Measurements from ENCODE around the gene KCNS3.

Gene KCNS3

DNA sequence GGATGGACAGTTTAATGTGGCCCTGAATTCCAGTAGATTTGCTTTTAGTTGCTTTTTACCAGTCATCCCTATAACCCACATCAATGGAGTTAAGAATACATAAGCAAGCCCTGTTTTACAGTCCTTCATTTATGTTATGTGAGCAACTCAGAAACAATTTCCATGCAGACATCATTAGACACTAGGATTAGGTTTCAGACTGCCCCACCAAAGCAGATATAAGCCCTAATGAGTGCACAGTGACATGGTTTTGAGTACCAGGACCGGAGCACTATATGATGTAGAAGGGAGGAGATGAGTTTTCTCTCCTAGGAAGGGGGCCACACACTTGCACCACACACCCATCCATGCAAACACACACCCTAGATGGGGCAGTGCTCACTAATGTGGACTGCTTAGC, 15.5 kb downstream of the KCNS3 start:
- Histone ChIP-seq H3K27ac (ENCODE audit: low read depth, low read length) (no peak overlapping the region), H2AFZ (ENCODE audit: low read depth, low read length, severe bottlenecking) (no peak overlapping the region), H3K4me3 (ENCODE audit: insufficient read depth, low read length, poor library complexity, severe bottlenecking) (no peak overlapping the region), H4K20me1 (ENCODE audit: low read depth, low read length) (no peaks in the 10 kb centered on the region), H3K9me3 (ENCODE audit: insufficient read depth, low read length) (no peaks in the 10 kb centered on the region), H3K9me2 (replicated peaks; ENCODE audit: insufficient read depth, low read length) (no peaks in the 10 kb centered on the region), H3K9ac (ENCODE audit: low read length) (no peak overlapping the region), H3K36me3 (ENCODE audit: low read length) (no peaks in the 10 kb centered on the region), H3K79me2 (ENCODE audit: insufficient read depth, low read length) (no peaks in the 10 kb centered on the region), H3F3A (ENCODE audit: insufficient read depth) (no peaks in the 10 kb centered on the region), H3K4me2 (ENCODE audit: low read depth, low read length, poor library complexity, severe bottlenecking) (no peak overlapping the region), H3K27me3 (ENCODE audit: low read length) (no peaks in the 10 kb centered on the region)
- TF ChIP-seq, protein P1, sequence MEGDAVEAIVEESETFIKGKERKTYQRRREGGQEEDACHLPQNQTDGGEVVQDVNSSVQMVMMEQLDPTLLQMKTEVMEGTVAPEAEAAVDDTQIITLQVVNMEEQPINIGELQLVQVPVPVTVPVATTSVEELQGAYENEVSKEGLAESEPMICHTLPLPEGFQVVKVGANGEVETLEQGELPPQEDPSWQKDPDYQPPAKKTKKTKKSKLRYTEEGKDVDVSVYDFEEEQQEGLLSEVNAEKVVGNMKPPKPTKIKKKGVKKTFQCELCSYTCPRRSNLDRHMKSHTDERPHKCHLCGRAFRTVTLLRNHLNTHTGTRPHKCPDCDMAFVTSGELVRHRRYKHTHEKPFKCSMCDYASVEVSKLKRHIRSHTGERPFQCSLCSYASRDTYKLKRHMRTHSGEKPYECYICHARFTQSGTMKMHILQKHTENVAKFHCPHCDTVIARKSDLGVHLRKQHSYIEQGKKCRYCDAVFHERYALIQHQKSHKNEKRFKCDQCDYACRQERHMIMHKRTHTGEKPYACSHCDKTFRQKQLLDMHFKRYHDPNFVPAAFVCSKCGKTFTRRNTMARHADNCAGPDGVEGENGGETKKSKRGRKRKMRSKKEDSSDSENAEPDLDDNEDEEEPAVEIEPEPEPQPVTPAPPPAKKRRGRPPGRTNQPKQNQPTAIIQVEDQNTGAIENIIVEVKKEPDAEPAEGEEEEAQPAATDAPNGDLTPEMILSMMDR (IDR thresholded peaks at IDR 0.05; ENCODE audit: insufficient read depth, low read length, poor library complexity, severe bottlenecking): no peak
- TF ChIP-seq EZH2phosphoT487 (conservative IDR thresholded peaks at IDR 0.05; ENCODE audit: low read length): no peak

DNA sequence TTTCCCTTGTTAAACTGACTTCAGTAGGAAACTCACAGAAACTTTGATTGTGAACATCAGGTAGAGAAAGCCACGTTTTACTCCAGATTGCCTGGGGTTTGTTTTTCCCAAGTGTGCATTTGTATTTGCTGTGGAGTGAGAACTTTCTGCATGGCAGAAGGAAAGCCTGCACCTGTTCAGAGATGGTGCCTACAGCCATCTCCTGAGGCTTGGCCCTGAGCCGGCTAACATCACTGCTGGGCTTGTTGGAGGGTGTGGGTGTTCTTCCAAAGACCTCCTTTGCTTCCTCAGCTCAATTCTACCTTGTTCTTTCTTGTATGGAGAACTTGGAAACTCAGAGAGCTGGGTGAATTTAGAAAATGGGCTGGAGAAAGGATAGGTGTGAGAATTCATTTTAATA, 16.1 kb downstream of the KCNS3 start:
- no peaks in the 10 kb centered on the region for H3F3A ChIP-seq (ENCODE audit: insufficient read depth)
- H3K9me3 ChIP-seq (ENCODE audit: insufficient read depth, low read length): no peaks in the 10 kb centered on the region
- H2AFZ ChIP-seq (ENCODE audit: low read depth, low read length, severe bottlenecking): no peak overlapping the region
- no peak overlapping the region for H3K27ac ChIP-seq (ENCODE audit: low read depth, low read length)
- H4K20me1 ChIP-seq (ENCODE audit: low read depth, low read length): no peaks in the 10 kb centered on the region
- H3K79me2 ChIP-seq (ENCODE audit: insufficient read depth, low read length): no peaks in the 10 kb centered on the region
- no peak overlapping the region for H3K4me3 ChIP-seq (ENCODE audit: insufficient read depth, low read length, poor library complexity, severe bottlenecking)
- no peaks in the 10 kb centered on the region for H3K9me2 ChIP-seq (replicated peaks; ENCODE audit: insufficient read depth, low read length)
- TF ChIP-seq, protein P1 (IDR thresholded peaks at IDR 0.05; ENCODE audit: insufficient read depth, low read length, poor library complexity, severe bottlenecking): no peak
- no peak for TF ChIP-seq EZH2phosphoT487 (conservative IDR thresholded peaks at IDR 0.05; ENCODE audit: low read length)
- no peak overlapping the region for H3K9ac ChIP-seq (ENCODE audit: low read length)
- H3K4me2 ChIP-seq (ENCODE audit: low read depth, low read length, poor library complexity, severe bottlenecking): no peak overlapping the region
- H3K36me3 ChIP-seq (ENCODE audit: low read length): no peaks in the 10 kb centered on the region
- H3K27me3 ChIP-seq (ENCODE audit: low read length): no peaks in the 10 kb centered on the region

DNA sequence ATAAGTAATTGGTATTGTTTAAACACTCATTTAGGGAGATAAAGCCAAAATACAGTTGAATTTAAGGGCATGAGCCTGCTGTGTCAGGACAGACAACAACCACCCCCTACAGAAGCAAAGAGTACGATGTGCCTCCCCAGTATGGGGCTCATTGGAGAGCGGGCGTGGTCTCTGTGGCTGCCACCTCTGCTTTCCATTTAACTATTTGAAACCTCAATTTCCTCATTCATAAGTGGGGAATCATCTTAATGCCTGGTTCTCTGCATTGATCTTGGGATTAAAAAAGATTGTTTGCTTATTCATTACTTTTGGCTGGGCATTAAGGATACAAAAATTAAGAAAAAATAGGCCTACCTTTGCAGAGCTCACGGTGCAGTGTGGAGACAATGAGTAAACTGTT, 21.4 kb downstream of the KCNS3 start:
- Histone ChIP-seq H3K9me2 (replicated peaks; ENCODE audit: insufficient read depth, low read length) (no peaks in the 10 kb centered on the region), H3F3A (ENCODE audit: insufficient read depth) (no peaks in the 10 kb centered on the region), H3K9ac (ENCODE audit: low read length) (no peak overlapping the region), H3K9me3 (ENCODE audit: insufficient read depth, low read length) (no peaks in the 10 kb centered on the region), H3K4me3 (ENCODE audit: insufficient read depth, low read length, poor library complexity, severe bottlenecking) (no peak overlapping the region), H3K27me3 (ENCODE audit: low read length) (no peaks in the 10 kb centered on the region), H2AFZ (ENCODE audit: low read depth, low read length, severe bottlenecking) (no peak overlapping the region), H3K36me3 (ENCODE audit: low read length) (no peaks in the 10 kb centered on the region), H3K79me2 (ENCODE audit: insufficient read depth, low read length) (no peaks in the 10 kb centered on the region), H3K27ac (ENCODE audit: low read depth, low read length) (no peak overlapping the region), H3K4me2 (ENCODE audit: low read depth, low read length, poor library complexity, severe bottlenecking) (no peak overlapping the region), H4K20me1 (ENCODE audit: low read depth, low read length) (no peaks in the 10 kb centered on the region)
- no peak for TF ChIP-seq EZH2phosphoT487 (conservative IDR thresholded peaks at IDR 0.05; ENCODE audit: low read length)
- TF ChIP-seq, protein P1 (IDR thresholded peaks at IDR 0.05; ENCODE audit: insufficient read depth, low read length, poor library complexity, severe bottlenecking): no peak

Data from SU-DHL-6 (cell line).